K562 (cell line): Measurements from ENCODE around the gene GPR37L1. TPM values are rescaled to one million over a fixed set of nuclear protein-coding genes. Genes with fewer than 3 reads are reported as not detected.

ENCODE experiments used
- CBX3 ChIP-seq, 2 experiments: IDR thresholded peaks; 1 replicate in 1 of 2; 2 replicates in 1 of 2; pipeline ENCODE4 v1.6.1; 2012; ENCODE audit warnings: inconsistent platforms in 2 of 2, low read length in 2 of 2, borderline replicate concordance in 1 of 2, control low read depth in 1 of 2
- FIP1L1 ChIP-seq: fragments of 200-400 bp; formaldehyde crosslinking; IDR thresholded peaks from 2 replicates; pipeline ENCODE4 v1.6.1; 2018; ENCODE audit warnings: mild to moderate bottlenecking, low read depth, low read length; ENCODE audit not compliant: poor library complexity, severe bottlenecking
- GATA2 ChIP-seq: sonication (generic); formaldehyde crosslinking; IDR thresholded peaks from 2 replicates; pipeline ENCODE4 v1.4.0; 2020; ENCODE audit warnings: mild to moderate bottlenecking, missing genetic modification reagents
- NBN ChIP-seq: fragments of 450-650 bp; IDR thresholded peaks from 2 replicates; pipeline ENCODE4 v1.6.1; 2016; ENCODE audit warnings: low read depth, mild to moderate bottlenecking
- NUFIP1 ChIP-seq: fragments of 450-650 bp; IDR thresholded peaks from 2 replicates; pipeline ENCODE4 v1.6.1; 2018; ENCODE audit not compliant: partially characterized antibody
- REST ChIP-seq, 2 experiments: fragments of 450-650 bp; formaldehyde crosslinking in 1 of 2; IDR thresholded peaks; 2 replicates each; pipeline versions ENCODE4 v1.4.0 to v1.6.1; 2014 to 2020; ENCODE audit warnings: mild to moderate bottlenecking in 2 of 2, borderline replicate concordance in 1 of 2, low read depth in 1 of 2
- ZBTB26 ChIP-seq: fragments of 450-650 bp; formaldehyde crosslinking; IDR thresholded peaks from 2 replicates; pipeline ENCODE4 v1.4.0; 2022; ENCODE audit warnings: missing genetic modification characterization
- ZKSCAN1 ChIP-seq: fragments of 150-350 bp; IDR thresholded peaks from 2 replicates; pipeline ENCODE4 v1.6.1; 2016; ENCODE audit warnings: low read depth, low read length
- ZNF143 ChIP-seq: sonication (generic); formaldehyde crosslinking; IDR thresholded peaks from 2 replicates; pipeline ENCODE4 v1.9.0; 2022; ENCODE audit warnings: mild to moderate bottlenecking, missing genetic modification reagents
- polyA plus RNA-seq, 8 experiments: library from polyadenylated mRNA; depleted of rRNA in 4 of 8; stranded (reverse) in 5 of 8; unstranded in 3 of 8; fragments of >200 nt; fragmentation: Nextera tagmentation in 2 of 8; fragmentation: Illumina TruSeq in 1 of 8; extraction: Ambion mirVana in 2 of 8; extraction: Trizol in 1 of 8; gene quantifications; 2 replicates each; pipeline versions ENCODE4 v1.2.1 to v1.2.3, GENCODE V29; 2011 to 2014; ENCODE audit warnings: inconsistent platforms in 1 of 8, missing spikeins in 1 of 8
- total RNA-seq, 7 experiments: library from RNA; depleted of rRNA in 6 of 7; stranded (reverse); fragments of >200 nt in 6 of 7; fragmentation: Illumina TruSeq in 2 of 7; extraction: Trizol in 2 of 7; gene quantifications; 2 replicates each; pipeline versions ENCODE4 v1.2.1 to v1.2.3, GENCODE V29; 2011 to 2021; ENCODE audit warnings: low replicate concordance in 1 of 7
- TF ChIP-seq, protein P1 (sequence below): IDR thresholded peaks from 2 replicates; pipeline ENCODE4 v1.6.1; 2011; ENCODE audit warnings: borderline replicate concordance, low read depth, mild to moderate bottlenecking, moderate library complexity, low read length; ENCODE audit not compliant: insufficient read depth, poor library complexity, severe bottlenecking
- TF ChIP-seq, protein P2 (sequence below): fragments of 450-650 bp; IDR thresholded peaks from 2 replicates; pipeline ENCODE4 v1.6.1; 2016; ENCODE audit warnings: missing biosample characterization, missing genetic modification characterization
- TF ChIP-seq, protein P3 (sequence below): fragments of 250-450 bp; sonication (Bioruptor Pico); IDR thresholded peaks from 2 replicates; pipeline ENCODE4 v1.8.0; 2022; ENCODE audit warnings: inconsistent platforms, mild to moderate bottlenecking, moderate library complexity, borderline replicate concordance

GPR37L1 gene
- total and polyA plus RNA-seq, 9 of the 15 experiments (the other 6 are each of a cell fraction or from before 2014, with no cell fraction given): not detected

GRCh38 chr1:202158810-202159533, 36.3 kb downstream of the GPR37L1 start (continued):
- TF ChIP-seq, protein P1, sequence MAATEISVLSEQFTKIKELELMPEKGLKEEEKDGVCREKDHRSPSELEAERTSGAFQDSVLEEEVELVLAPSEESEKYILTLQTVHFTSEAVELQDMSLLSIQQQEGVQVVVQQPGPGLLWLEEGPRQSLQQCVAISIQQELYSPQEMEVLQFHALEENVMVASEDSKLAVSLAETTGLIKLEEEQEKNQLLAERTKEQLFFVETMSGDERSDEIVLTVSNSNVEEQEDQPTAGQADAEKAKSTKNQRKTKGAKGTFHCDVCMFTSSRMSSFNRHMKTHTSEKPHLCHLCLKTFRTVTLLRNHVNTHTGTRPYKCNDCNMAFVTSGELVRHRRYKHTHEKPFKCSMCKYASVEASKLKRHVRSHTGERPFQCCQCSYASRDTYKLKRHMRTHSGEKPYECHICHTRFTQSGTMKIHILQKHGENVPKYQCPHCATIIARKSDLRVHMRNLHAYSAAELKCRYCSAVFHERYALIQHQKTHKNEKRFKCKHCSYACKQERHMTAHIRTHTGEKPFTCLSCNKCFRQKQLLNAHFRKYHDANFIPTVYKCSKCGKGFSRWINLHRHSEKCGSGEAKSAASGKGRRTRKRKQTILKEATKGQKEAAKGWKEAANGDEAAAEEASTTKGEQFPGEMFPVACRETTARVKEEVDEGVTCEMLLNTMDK: peak; percentile 50
- TF ChIP-seq CBX3 (IDR thresholded peaks at IDR 0.05; ENCODE audit: borderline replicate concordance in 1 of 2, low read length in 2 of 2): peak in 1 of 2 experiments; percentile 91; a peak in 2 of 3 replicates
- no peak for TF ChIP-seq REST (IDR thresholded peaks at IDR 0.05; ENCODE audit: borderline replicate concordance)
- no peak for TF ChIP-seq REST (CRISPR knock-in tag; IDR thresholded peaks at IDR 0.05; ENCODE audit: low read depth)
- TF ChIP-seq FIP1L1: no peak
- TF ChIP-seq GATA2 (CRISPR knock-in tag): no peak
- no peak for TF ChIP-seq NUFIP1
- TF ChIP-seq ZNF143 (CRISPR knock-in tag): no peak
- TF ChIP-seq, protein P2, sequence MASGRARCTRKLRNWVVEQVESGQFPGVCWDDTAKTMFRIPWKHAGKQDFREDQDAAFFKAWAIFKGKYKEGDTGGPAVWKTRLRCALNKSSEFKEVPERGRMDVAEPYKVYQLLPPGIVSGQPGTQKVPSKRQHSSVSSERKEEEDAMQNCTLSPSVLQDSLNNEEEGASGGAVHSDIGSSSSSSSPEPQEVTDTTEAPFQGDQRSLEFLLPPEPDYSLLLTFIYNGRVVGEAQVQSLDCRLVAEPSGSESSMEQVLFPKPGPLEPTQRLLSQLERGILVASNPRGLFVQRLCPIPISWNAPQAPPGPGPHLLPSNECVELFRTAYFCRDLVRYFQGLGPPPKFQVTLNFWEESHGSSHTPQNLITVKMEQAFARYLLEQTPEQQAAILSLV (tag): no peak
- TF ChIP-seq ZBTB26 (CRISPR knock-in tag): no peak
- TF ChIP-seq, protein P3, sequence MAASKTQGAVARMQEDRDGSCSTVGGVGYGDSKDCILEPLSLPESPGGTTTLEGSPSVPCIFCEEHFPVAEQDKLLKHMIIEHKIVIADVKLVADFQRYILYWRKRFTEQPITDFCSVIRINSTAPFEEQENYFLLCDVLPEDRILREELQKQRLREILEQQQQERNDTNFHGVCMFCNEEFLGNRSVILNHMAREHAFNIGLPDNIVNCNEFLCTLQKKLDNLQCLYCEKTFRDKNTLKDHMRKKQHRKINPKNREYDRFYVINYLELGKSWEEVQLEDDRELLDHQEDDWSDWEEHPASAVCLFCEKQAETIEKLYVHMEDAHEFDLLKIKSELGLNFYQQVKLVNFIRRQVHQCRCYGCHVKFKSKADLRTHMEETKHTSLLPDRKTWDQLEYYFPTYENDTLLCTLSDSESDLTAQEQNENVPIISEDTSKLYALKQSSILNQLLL (CRISPR knock-in tag): no peak
- no peak for TF ChIP-seq ZKSCAN1
- no peak for TF ChIP-seq NBN
